Heart right ventricle (tissue), 16 donors: ENCODE data around the gene EML2. TPM values are rescaled to one million over a fixed set of nuclear protein-coding genes. Genes with fewer than 3 reads are reported as not detected.
A peak's percentile ranks its signal among the peaks of the same experiment; 100 is the strongest.

ENCODE experiments used
- ATAC-seq, 8 donors: fragments of 200-7000 bp; cut with Tn5 transposase; one replicate each; pipeline ENCODE4 v1.9.1; 2020; ENCODE audit warnings: mild to moderate bottlenecking in 8 of 8, moderate library complexity in 8 of 8, moderate number of reproducible peaks in 1 of 8
- DNase-seq, 2 donors: peaks; one replicate each; pipeline ENCODE4 v3.0.0-alpha.2; 2020
- H3K27ac ChIP-seq, 10 donors: fragments of 200-600 bp; sonication (generic) in 2 of 10; one replicate each; pipeline versions ENCODE4 v1.5.0 to v1.8.0; 2020 to 2022; ENCODE audit warnings: mild to moderate bottlenecking in 3 of 10
- H3K27me3 ChIP-seq, 7 donors: fragments of 200-600 bp; one replicate each; pipeline ENCODE4 v1.8.0; 2021 to 2022; ENCODE audit warnings: mild to moderate bottlenecking in 2 of 7
- H3K36me3 ChIP-seq, 9 donors: fragments of 200-600 bp; sonication (generic) in 1 of 9; one replicate each; pipeline versions ENCODE4 v1.5.0 to v1.8.0; 2020 to 2022; ENCODE audit warnings: mild to moderate bottlenecking in 2 of 9
- H3K4me1 ChIP-seq, 9 donors: fragments of 200-600 bp; sonication (generic) in 1 of 9; one replicate each; pipeline versions ENCODE4 v1.5.0 to v1.8.0; 2020 to 2022; ENCODE audit warnings: mild to moderate bottlenecking in 4 of 9
- H3K4me3 ChIP-seq, 10 donors: fragments of 200-600 bp; sonication (generic) in 2 of 10; one replicate each; pipeline versions ENCODE4 v1.5.0 to v1.8.0; 2020 to 2022; ENCODE audit warnings: mild to moderate bottlenecking in 7 of 10, moderate library complexity in 2 of 10
- H3K9me3 ChIP-seq, 11 donors: fragments of 200-600 bp in 10 of 11; sonication (generic) in 2 of 11; one replicate each; pipeline versions ENCODE4 v1.5.0 to v1.8.0; 2013 to 2022; ENCODE audit warnings: mild to moderate bottlenecking in 2 of 11, control low read depth in 1 of 11, moderate library complexity in 1 of 11
- CTCF ChIP-seq, 9 donors: fragments of 200-600 bp; sonication (generic) in 2 of 9; IDR thresholded peaks; one replicate each; pipeline versions ENCODE4 v1.5.0 to v1.8.0; 2021 to 2022; ENCODE audit warnings: antibody characterized with exemption in 9 of 9, mild to moderate bottlenecking in 5 of 9, moderate library complexity in 1 of 9
- WGBS, 2 donors: extraction: QIAGEN DNeasy Blood & Tissue Kit; methylation state at CpG; one replicate each; pipeline ENCODE4 v1.1.7; 2013; ENCODE audit warnings: inconsistent platforms in 1 of 2; 5-methylcytosine and 5-hydroxymethylcytosine counted together
- intact Hi-C, 10 donors: fragments of 100-400 bp; cut with DNase I; formaldehyde crosslinking; loops; one replicate each; pipeline versions ENCODE4 v1.11.1 to v1.14.2; 2022
- polyA plus RNA-seq, 2 donors: library from polyadenylated mRNA; stranded (reverse); fragments of 200-250 nt; gene quantifications; one replicate each; pipeline ENCODE4 v1.2.3, GENCODE V29; 2013
- total RNA-seq, 10 donors: library from RNA; stranded (reverse); fragmentation: NEBNext Ultra II Directional in 3 of 10; extraction: Animal tissue kit (Norgen Biotek cat#: 25700) in 3 of 10; gene quantifications; one replicate each; pipeline versions ENCODE4 v1.2.1 to v1.2.4, GENCODE V29; 2021 to 2023
- donor health status: Arrhythmogenic right ventricular cardiomyopathy.
- donor health status: ischemic (EF 13 %, LVEDD 7.1; RV severe dilation, severe dysfunction).
- donor health status: healthy with polysubstance abuse.
- donor health status: DM: no; HTN: yes; CAD: no.
- donor health status: DM: no; HTN: no; CAD: no.
- donor health status: ischemic (EF 25% LVEDD 6.9; RV normal size, moderate dysfunction).
- donor health status: ischemic (EF 25% LVEDD 5.7; RV mildly dilated, moderate dysfunction).
- donor health status: healthy.
- donor health status: DM: yes; HTN: yes; CAD: no.
- donor health status: Ischemic cardiomyopathy.
- donor health status: ischemic (EF 35%, LVEDD 5.7; RV mildly dilated, moderate dysfunction).
- donor health status: nonischemic (EF 11% LVEDD 7.7; RV severe dilation, severe dysfunction).
- donor health status: DM: yes; HTN: yes; CAD: no.
- donor health status: PGD.
- donor health status: ischemic (EF 29% LVEDD 5.4; RV normal size, mild dysfunction).
- donor health status: nonischemic (EF 23%, LVEDD 6.1; RV moderate dilation, normal function).

The EML2 gene
- total and polyA plus RNA-seq, 12 donors = 17.3 to 54.5 (median 43.9) TPM

DNA sequence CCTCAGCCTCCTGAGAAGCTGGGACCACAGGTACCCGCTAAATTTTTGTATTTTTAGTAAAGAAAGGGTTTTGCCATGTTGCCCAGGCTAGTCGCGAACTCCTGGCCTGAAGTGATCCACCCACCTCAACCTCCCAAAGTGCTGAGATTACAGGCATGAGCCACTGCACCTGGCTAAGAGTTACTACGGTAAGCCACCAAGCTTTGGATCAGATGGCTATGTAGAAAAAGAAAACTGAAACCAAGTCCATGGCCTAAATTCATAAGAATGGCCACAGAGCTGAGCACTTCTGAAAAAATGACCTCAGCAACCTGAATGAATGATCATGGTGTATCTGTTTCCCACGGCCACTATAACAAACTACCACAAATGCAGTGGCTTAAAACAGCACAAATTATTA, 64.0 kb downstream of the EML2 start:
- Histone ChIP-seq H3K27ac (peak overlapping the region in 9 of 10 donors; percentile 24 to 80 (median 71)), H3K9me3 (peaks cover 0 to 5% (median 0%) of the 10 kb centered on the region in 11 donors), H3K27me3 (no peaks in the 10 kb centered on the region), H3K4me1 (peaks cover 0 to 63% (median 24%) of the 10 kb centered on the region in 9 donors), H3K36me3 (peaks cover 0 to 4% (median 0%) of the 10 kb centered on the region in 9 donors), H3K4me3 (no peak overlapping the region)
- intact Hi-C loops = loop anchor here in 1 of 10 donors (5.0 kb wide), 1 partner anchor 68 kb away; the partner anchor contains the start of gene VASP
- 90 to 91% methylated on average over 5 of the region's 5 CpGs for WGBS, 2 donors
- TF ChIP-seq CTCF (IDR thresholded peaks at IDR 0.05) = no peak
- DNase-seq (no peak), ATAC-seq (no peak)

GRCh38 chr19:45574526-45574925, 64.7 kb downstream of the EML2 start:
- peak overlapping the region in 8 of 10 donors; percentile 53 to 80 (median 72) for H3K27ac ChIP-seq
- WGBS, 2 donors = 42 to 50% methylated on average over 4 of the region's 4 CpGs
- no peak overlapping the region for H3K4me3 ChIP-seq
- no peak for DNase-seq
- peaks cover 0 to 5% (median 0%) of the 10 kb centered on the region in 11 donors for H3K9me3 ChIP-seq
- intact Hi-C loops = loop anchor here in 1 of 10 donors (5.0 kb wide), 1 partner anchor 67 kb away; the partner anchor contains the start of gene VASP
- H3K4me1 ChIP-seq = peaks cover 3 to 70% (median 25%) of the 10 kb centered on the region in 9 donors
- no peak for TF ChIP-seq CTCF (IDR thresholded peaks at IDR 0.05)
- peaks cover 0 to 4% (median 0%) of the 10 kb centered on the region in 9 donors for H3K36me3 ChIP-seq
- peak in 5 of 8 donors; percentile 36 to 66 (median 47) for ATAC-seq
- H3K27me3 ChIP-seq = no peaks in the 10 kb centered on the region

GRCh38 chr19:45571457-45572220, 67.6 kb downstream of the EML2 start:
- no peak overlapping the region for H3K4me3 ChIP-seq
- H3K36me3 ChIP-seq = peaks cover 0 to 4% (median 0%) of the 10 kb centered on the region in 9 donors
- intact Hi-C loops = loop anchor here in 2 of 10 donors (2.0 to 5.0 kb wide), 2 partner anchors 49 to 64 kb away; partner anchors contain the start of gene VASP (in 1 of the 2)
- H3K27ac ChIP-seq = peak overlapping the region in 7 of 10 donors; percentile 18 to 75 (median 57)
- no peaks in the 10 kb centered on the region for H3K27me3 ChIP-seq
- TF ChIP-seq CTCF (IDR thresholded peaks at IDR 0.05) = no peak
- ATAC-seq (peak in 5 of 8 donors; percentile 16 to 61 (median 26)), DNase-seq (no peak)
- peaks cover 0 to 5% (median 0%) of the 10 kb centered on the region in 11 donors for H3K9me3 ChIP-seq
- WGBS, 2 donors = 56 to 68% methylated on average over 8 of the region's 8 CpGs
- peaks cover 2 to 57% (median 33%) of the 10 kb centered on the region in 9 donors for H3K4me1 ChIP-seq

GRCh38 chr19:45569619-45570421, 69.4 kb downstream of the EML2 start:
- H3K36me3 ChIP-seq = peaks cover 0 to 4% (median 0%) of the 10 kb centered on the region in 9 donors
- no peak overlapping the region for H3K4me3 ChIP-seq
- intact Hi-C loops = loop anchor here in 4 of 10 donors (1.0 to 5.0 kb wide), 4 partner anchors 43 to 63 kb away; partner anchors contain the start of gene VASP (in 1 of the 4)
- peaks cover 2 to 43% (median 27%) of the 10 kb centered on the region in 9 donors for H3K4me1 ChIP-seq
- ATAC-seq (peak; percentile 61 to 83 (median 72)), DNase-seq (peak; percentile 45 to 73)
- H3K27me3 ChIP-seq = no peaks in the 10 kb centered on the region
- WGBS, 2 donors = 54% methylated on average over 15 of the region's 15 CpGs
- TF ChIP-seq CTCF (IDR thresholded peaks at IDR 0.05) = peak; percentile 65 to 80 (median 74)
- peaks cover 0 to 5% (median 0%) of the 10 kb centered on the region in 11 donors for H3K9me3 ChIP-seq
- peak overlapping the region; percentile 4 to 84 (median 69) for H3K27ac ChIP-seq
